Astrocyte of the cerebellum (primary cell): ENCODE data around the gene C6orf47.

ENCODE experiments used
- DNase-seq: peaks from one replicate; pipeline ENCODE4 v3.0.0-alpha.2; 2011; ENCODE audit warnings: low read depth
- H3K4me3 ChIP-seq: 2 replicates; pipeline ENCODE4 v1.5.1; 2011; ENCODE audit warnings: mild to moderate bottlenecking, low read depth, low read length, moderate library complexity
- in situ Hi-C: cut with HindIII; loops from 2 replicates; pipeline ENCODE4 v1.10.0; 2017; ENCODE audit warnings: low sequenced_read_pairs
- TF ChIP-seq, protein P1 (sequence below): IDR thresholded peaks from 2 replicates; pipeline ENCODE4 v1.5.1; 2012; ENCODE audit warnings: low read length, low read depth, moderate library complexity, mild to moderate bottlenecking; ENCODE audit errors: missing control alignments

C6orf47 gene

DNA sequence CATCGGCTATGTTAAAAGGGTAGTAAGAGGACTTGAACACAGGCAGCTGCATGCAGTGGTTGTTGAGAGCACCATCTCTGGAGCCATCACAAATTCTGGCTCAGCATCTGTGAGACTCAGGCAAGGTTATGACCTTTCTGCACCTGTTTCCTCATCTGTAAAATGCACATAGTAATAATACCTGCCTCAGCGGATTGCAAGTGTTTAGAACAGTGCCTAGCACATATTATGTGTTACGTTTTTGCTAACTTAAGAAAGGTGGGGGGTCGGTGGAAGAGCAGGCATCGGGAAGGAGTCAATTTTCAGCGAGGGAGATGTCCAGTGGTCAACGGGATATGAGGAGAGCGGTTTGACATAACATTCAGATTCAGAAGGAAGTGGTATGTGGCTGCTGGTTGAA lies 17.4 kb upstream of the C6orf47 start:
- TF ChIP-seq, protein P1, sequence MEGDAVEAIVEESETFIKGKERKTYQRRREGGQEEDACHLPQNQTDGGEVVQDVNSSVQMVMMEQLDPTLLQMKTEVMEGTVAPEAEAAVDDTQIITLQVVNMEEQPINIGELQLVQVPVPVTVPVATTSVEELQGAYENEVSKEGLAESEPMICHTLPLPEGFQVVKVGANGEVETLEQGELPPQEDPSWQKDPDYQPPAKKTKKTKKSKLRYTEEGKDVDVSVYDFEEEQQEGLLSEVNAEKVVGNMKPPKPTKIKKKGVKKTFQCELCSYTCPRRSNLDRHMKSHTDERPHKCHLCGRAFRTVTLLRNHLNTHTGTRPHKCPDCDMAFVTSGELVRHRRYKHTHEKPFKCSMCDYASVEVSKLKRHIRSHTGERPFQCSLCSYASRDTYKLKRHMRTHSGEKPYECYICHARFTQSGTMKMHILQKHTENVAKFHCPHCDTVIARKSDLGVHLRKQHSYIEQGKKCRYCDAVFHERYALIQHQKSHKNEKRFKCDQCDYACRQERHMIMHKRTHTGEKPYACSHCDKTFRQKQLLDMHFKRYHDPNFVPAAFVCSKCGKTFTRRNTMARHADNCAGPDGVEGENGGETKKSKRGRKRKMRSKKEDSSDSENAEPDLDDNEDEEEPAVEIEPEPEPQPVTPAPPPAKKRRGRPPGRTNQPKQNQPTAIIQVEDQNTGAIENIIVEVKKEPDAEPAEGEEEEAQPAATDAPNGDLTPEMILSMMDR = no peak
- DNase-seq = no peak
- in situ Hi-C loops = no loop called here
- H3K4me3 ChIP-seq = no peak overlapping the region

DNA sequence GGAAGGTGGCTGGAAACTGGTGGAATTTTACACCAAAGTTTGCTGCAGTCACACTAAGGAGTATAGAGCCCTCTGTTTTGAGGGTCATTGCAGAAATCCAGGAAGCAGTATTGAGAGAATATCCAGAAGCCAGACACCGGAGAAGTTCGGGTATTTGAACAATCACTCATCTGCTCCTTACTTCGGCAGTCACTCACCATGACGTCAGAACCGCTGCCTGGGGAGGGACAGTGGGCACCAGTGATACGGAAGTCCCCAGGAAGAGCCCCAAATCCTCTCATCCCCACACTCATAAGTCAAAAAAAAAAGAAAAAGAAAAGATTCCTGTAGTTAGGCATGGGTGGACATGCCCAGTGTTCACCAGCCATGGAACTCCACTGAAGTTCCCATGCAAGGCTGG lies 16.3 kb upstream of the C6orf47 start:
- no peak for DNase-seq

GRCh38 chr6:31676322-31676903 lies 15.8 kb upstream of the C6orf47 start:
- H3K4me3 ChIP-seq = no peak overlapping the region
- TF ChIP-seq, protein P1 = no peak
- no peak for DNase-seq
- in situ Hi-C loops = no loop called here

More for the DNA sequence above, 16.3 kb upstream of the C6orf47 start:
- TF ChIP-seq, protein P1 = no peak
- in situ Hi-C loops = no loop called here
- no peak overlapping the region for H3K4me3 ChIP-seq

DNA sequence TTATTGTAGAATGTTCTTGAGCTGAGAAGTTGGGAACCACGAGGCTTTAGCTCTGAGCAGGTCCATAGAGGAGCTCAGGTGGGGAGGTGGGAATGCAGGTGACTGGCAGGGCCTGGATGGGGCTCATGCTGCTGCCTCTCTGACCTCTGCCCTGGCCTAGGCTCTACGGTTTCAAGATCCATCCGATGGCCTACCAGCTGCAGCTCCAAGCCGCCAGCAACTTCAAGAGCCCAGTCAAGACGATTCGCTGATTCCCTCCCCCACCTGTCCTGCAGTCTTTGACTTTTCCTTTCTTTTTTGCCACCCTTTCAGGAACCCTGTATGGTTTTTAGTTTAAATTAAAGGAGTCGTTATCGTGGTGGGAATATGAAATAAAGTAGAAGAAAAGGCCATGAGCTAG lies 9.1 kb upstream of the C6orf47 start, which contains the start of gene LY6G5B:
Gene LY6G5B, plus strand, starts transcription at position 301 of the 400 bp plus-strand sequence. CDS start 975 bp downstream, outside the sequence.
- H3K4me3 ChIP-seq = no peak within 1 kb of the TSS
- TF ChIP-seq, protein P1 = no peak
- in situ Hi-C loops = no loop called here
- no peak for DNase-seq

GRCh38 chr6:31666337-31666965 lies 5.9 kb upstream of the C6orf47 start:
- TF ChIP-seq, protein P1 = no peak
- in situ Hi-C loops = no loop called here
- H3K4me3 ChIP-seq = peak overlapping the region; percentile 95
- no peak for DNase-seq

- peak within 1 kb of the TSS; percentile 95 for H3K4me3 ChIP-seq
- in situ Hi-C loops = no loop called here
- TF ChIP-seq, protein P1 = no peak
- DNase-seq = peak; percentile 91
Measured at GRCh38 chr6:31665501-31666336, 5.1 kb upstream of the C6orf47 start, which contains the start of gene CSNK2B. Gene CSNK2B, plus strand, starts transcription at chr6:31666080. Its CDS starts 752 bp downstream, at chr6:31666832.
